Measurements from ENCODE around the gene XIRP2. TPM values are rescaled to one million over a fixed set of nuclear protein-coding genes. Genes with fewer than 3 reads are reported as not detected.
A peak's percentile ranks its signal among the peaks of the same experiment; 100 is the strongest.

XIRP2 gene
- polyA plus RNA-seq, 4 donors = 0.03 to 7.3 (median 0.74) TPM

GRCh38 chr2:167187978-167188967 lies 300.0 kb downstream of the XIRP2 start:
- 63 to 76% (median 67%) methylated on average over 5 of the region's 5 CpGs for WGBS, 3 donors
- H3K27me3 ChIP-seq (ENCODE audit: control insufficient read depth in 3 of 3, insufficient read depth in 3 of 3, low read length in 3 of 3) = no peaks in the 10 kb centered on the region
- H3K36me3 ChIP-seq (ENCODE audit: control insufficient read depth in 3 of 3, insufficient read depth in 2 of 3, low read depth in 1 of 3, low read length in 3 of 3) = no peaks in the 10 kb centered on the region
- no peaks in the 10 kb centered on the region for H3K9me3 ChIP-seq (ENCODE audit: control insufficient read depth in 2 of 2, insufficient read depth in 1 of 2, low read depth in 1 of 2, low read length in 1 of 2)
- DNase-seq (no peak), FAIRE-seq (no peak)
- H3K4me3 ChIP-seq (ENCODE audit: low read depth in 1 of 3, low read length in 3 of 3) = no peak overlapping the region
- H3K27ac ChIP-seq (ENCODE audit: low read depth in 1 of 3, low read length in 2 of 3) = no peak overlapping the region
- H3K4me1 ChIP-seq (ENCODE audit: control insufficient read depth in 3 of 3, insufficient read depth in 2 of 3, low read depth in 1 of 3, low read length in 2 of 3) = no peaks in the 10 kb centered on the region

DNA sequence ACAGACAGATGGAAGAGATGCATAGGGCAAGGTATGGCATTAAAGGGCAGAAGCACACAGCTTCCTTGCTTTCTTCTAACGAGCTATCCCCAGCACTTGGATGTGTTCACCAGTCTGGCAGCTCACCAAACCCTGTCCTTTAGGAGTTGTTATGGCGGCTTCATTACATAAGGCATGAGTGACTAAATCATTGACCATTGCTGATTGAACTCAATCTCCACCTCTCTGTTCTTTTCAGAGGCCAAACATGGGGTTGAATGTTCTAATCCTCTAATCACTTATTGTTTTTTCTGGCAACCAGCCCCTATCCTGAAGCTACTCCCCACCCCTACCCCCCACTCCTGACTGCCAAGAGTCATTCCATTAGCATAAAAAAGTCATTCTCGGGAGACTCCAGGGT lies 301.8 kb downstream of the XIRP2 start:
- no peak for FAIRE-seq
- WGBS, 3 donors = 52 to 71% (median 64%) methylated on average over 3 of the region's 3 CpGs
- H3K9me3 ChIP-seq (ENCODE audit: control insufficient read depth in 2 of 2, insufficient read depth in 1 of 2, low read depth in 1 of 2, low read length in 1 of 2) = no peaks in the 10 kb centered on the region
- no peak overlapping the region for H3K4me3 ChIP-seq (ENCODE audit: low read depth in 1 of 3, low read length in 3 of 3)
- no peaks in the 10 kb centered on the region for H3K4me1 ChIP-seq (ENCODE audit: control insufficient read depth in 3 of 3, insufficient read depth in 2 of 3, low read depth in 1 of 3, low read length in 2 of 3)
- no peak for DNase-seq
- H3K27me3 ChIP-seq (ENCODE audit: control insufficient read depth in 3 of 3, insufficient read depth in 3 of 3, low read length in 3 of 3) = no peaks in the 10 kb centered on the region
- H3K36me3 ChIP-seq (ENCODE audit: control insufficient read depth in 3 of 3, insufficient read depth in 2 of 3, low read depth in 1 of 3, low read length in 3 of 3) = no peaks in the 10 kb centered on the region
- no peak overlapping the region for H3K27ac ChIP-seq (ENCODE audit: low read depth in 1 of 3, low read length in 2 of 3)

DNA sequence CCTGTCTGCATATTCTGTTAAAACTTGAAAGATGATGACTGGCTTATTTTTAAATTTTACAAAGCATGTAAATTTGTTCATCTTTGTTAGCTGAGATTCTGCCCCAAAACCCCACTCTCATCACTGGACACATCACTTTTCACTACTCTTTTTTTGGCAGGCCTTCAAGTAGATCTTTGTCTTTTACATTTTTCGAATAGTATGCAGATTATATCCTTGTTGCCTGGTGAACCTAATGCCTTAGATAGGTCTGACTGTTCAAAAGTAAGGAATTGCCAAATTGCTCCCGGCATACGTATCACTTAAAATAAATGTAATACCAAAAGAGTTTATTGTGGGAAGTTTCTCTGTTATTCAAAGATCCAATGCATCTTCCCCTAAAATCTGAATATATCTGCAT lies 303.3 kb downstream of the XIRP2 start:
- Histone ChIP-seq H3K27me3 (ENCODE audit: control insufficient read depth in 3 of 3, insufficient read depth in 3 of 3, low read length in 3 of 3) (no peaks in the 10 kb centered on the region), H3K27ac (ENCODE audit: low read depth in 1 of 3, low read length in 2 of 3) (no peak overlapping the region), H3K4me1 (ENCODE audit: control insufficient read depth in 3 of 3, insufficient read depth in 2 of 3, low read depth in 1 of 3, low read length in 2 of 3) (peaks cover 0 to 3% (median 0%) of the 10 kb centered on the region in 3 donors), H3K36me3 (ENCODE audit: control insufficient read depth in 3 of 3, insufficient read depth in 2 of 3, low read depth in 1 of 3, low read length in 3 of 3) (no peaks in the 10 kb centered on the region), H3K4me3 (ENCODE audit: low read depth in 1 of 3, low read length in 3 of 3) (no peak overlapping the region), H3K9me3 (ENCODE audit: control insufficient read depth in 2 of 2, insufficient read depth in 1 of 2, low read depth in 1 of 2, low read length in 1 of 2) (no peaks in the 10 kb centered on the region)
- WGBS, 3 donors = 82 to 90% (median 84%) methylated on average over 3 of the region's 3 CpGs
- FAIRE-seq (no peak), DNase-seq (no peak)

DNA sequence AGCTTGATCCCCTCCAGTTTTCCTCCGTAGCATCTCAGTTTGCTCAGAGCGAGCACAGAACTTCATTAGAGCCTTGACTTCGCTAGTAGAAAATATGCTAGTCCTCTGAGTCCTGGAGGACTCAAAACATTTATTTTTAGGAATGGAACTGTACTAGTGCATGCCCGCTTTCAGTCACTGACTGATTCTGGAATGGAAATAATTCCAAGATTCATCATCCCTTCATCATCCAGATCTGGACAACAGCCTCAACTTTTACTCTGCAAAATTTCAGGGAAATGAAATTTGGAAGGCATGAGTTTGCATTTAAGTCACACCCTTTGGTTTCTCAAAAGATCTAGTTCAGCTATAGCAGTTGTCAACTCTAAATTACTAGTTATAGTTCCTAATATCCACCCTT lies 304.6 kb downstream of the XIRP2 start:
- no peaks in the 10 kb centered on the region for H3K27me3 ChIP-seq (ENCODE audit: control insufficient read depth in 3 of 3, insufficient read depth in 3 of 3, low read length in 3 of 3)
- no peaks in the 10 kb centered on the region for H3K9me3 ChIP-seq (ENCODE audit: control insufficient read depth in 2 of 2, insufficient read depth in 1 of 2, low read depth in 1 of 2, low read length in 1 of 2)
- 79 to 84% (median 82%) methylated on average over 4 of the region's 4 CpGs for WGBS, 3 donors
- DNase-seq (no peak), FAIRE-seq (no peak)
- H3K36me3 ChIP-seq (ENCODE audit: control insufficient read depth in 3 of 3, insufficient read depth in 2 of 3, low read depth in 1 of 3, low read length in 3 of 3) = no peaks in the 10 kb centered on the region
- H3K4me3 ChIP-seq (ENCODE audit: low read depth in 1 of 3, low read length in 3 of 3) = no peak overlapping the region
- H3K4me1 ChIP-seq (ENCODE audit: control insufficient read depth in 3 of 3, insufficient read depth in 2 of 3, low read depth in 1 of 3, low read length in 2 of 3) = peaks cover 0 to 3% (median 0%) of the 10 kb centered on the region in 3 donors
- no peak overlapping the region for H3K27ac ChIP-seq (ENCODE audit: low read depth in 1 of 3, low read length in 2 of 3)

DNA sequence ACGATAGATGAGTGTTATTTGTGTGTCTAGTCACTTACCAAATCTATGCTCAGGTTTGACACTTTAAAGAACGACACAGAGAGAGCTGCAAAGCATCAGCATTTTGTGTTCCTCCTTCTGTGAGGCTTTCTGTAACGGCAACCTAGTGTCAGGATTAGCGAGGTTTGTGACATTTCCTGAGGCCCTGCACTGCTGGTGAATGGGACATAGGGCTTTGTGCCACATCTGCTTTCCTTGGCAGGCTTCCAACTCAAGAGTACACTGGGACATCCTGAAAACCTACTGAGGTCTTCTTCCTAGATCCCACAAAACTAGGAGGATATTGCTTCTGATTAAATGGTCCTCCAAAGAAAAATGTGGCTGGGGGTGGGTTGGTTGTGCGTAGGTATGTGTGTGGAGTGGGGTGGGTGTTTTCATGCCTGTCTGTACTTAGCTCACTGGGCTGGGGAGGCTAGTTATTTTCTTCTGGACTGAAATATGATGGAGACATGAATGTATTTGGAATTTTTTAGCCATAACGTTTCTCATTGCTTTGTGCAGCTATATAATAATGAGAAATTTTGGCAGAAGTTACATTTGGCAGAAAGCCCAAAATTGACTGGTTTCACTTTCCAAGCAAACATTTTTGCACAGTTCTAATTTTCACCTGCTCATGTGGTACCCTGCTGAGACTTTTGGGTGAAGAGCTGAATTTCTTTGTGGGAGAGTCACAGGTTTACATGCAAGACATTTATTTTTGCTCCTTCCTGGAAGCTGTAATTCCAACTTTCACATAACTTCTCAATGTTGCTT lies 308.4 kb downstream of the XIRP2 start:
- DNase-seq (peak in 1 of 2 donors; percentile 12), FAIRE-seq (no peak)
- Histone ChIP-seq H3K27me3 (ENCODE audit: control insufficient read depth in 3 of 3, insufficient read depth in 3 of 3, low read length in 3 of 3) (no peaks in the 10 kb centered on the region), H3K4me3 (ENCODE audit: low read depth in 1 of 3, low read length in 3 of 3) (no peak overlapping the region), H3K4me1 (ENCODE audit: control insufficient read depth in 3 of 3, insufficient read depth in 2 of 3, low read depth in 1 of 3, low read length in 2 of 3) (peaks cover 0 to 8% (median 0%) of the 10 kb centered on the region in 3 donors), H3K27ac (ENCODE audit: low read depth in 1 of 3, low read length in 2 of 3) (no peak overlapping the region), H3K36me3 (ENCODE audit: control insufficient read depth in 3 of 3, insufficient read depth in 2 of 3, low read depth in 1 of 3, low read length in 3 of 3) (no peaks in the 10 kb centered on the region), H3K9me3 (ENCODE audit: control insufficient read depth in 2 of 2, insufficient read depth in 1 of 2, low read depth in 1 of 2, low read length in 1 of 2) (no peaks in the 10 kb centered on the region)
- WGBS, 3 donors = 28 to 34% (median 29%) methylated on average over 6 of the region's 6 CpGs

DNA sequence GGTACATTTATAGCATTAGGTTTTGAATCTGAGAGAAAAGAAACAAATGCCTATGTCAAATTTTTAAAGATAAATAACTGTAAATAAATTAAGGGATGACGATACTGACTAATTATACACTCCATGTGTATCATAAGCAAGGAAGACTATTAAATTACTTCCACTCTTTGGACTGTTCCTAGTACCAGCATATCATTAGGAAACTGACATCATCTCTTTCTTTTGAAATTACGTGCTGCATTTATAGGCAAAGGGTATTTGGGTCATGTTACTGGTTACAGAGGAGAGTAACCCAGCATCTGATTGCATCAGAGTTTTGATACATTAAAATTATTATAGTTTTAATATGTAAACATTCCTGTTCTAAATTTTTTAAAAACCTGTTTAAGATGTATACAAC lies 309.7 kb downstream of the XIRP2 start:
- peaks cover 0 to 8% (median 0%) of the 10 kb centered on the region in 3 donors for H3K4me1 ChIP-seq (ENCODE audit: control insufficient read depth in 3 of 3, insufficient read depth in 2 of 3, low read depth in 1 of 3, low read length in 2 of 3)
- DNase-seq = no peak
- H3K27me3 ChIP-seq (ENCODE audit: control insufficient read depth in 3 of 3, insufficient read depth in 3 of 3, low read length in 3 of 3) = no peaks in the 10 kb centered on the region
- WGBS, 3 donors = 60 to 77% (median 63%) methylated on average over 2 of the region's 2 CpGs
- H3K4me3 ChIP-seq (ENCODE audit: low read depth in 1 of 3, low read length in 3 of 3) = no peak overlapping the region
- H3K36me3 ChIP-seq (ENCODE audit: control insufficient read depth in 3 of 3, insufficient read depth in 2 of 3, low read depth in 1 of 3, low read length in 3 of 3) = no peaks in the 10 kb centered on the region
- H3K27ac ChIP-seq (ENCODE audit: low read depth in 1 of 3, low read length in 2 of 3) = no peak overlapping the region
- FAIRE-seq = no peak
- no peaks in the 10 kb centered on the region for H3K9me3 ChIP-seq (ENCODE audit: control insufficient read depth in 2 of 2, insufficient read depth in 1 of 2, low read depth in 1 of 2, low read length in 1 of 2)

- Histone ChIP-seq H3K9me3 (ENCODE audit: control insufficient read depth in 2 of 2, insufficient read depth in 1 of 2, low read depth in 1 of 2, low read length in 1 of 2) (no peaks in the 10 kb centered on the region), H3K36me3 (ENCODE audit: control insufficient read depth in 3 of 3, insufficient read depth in 2 of 3, low read depth in 1 of 3, low read length in 3 of 3) (no peaks in the 10 kb centered on the region), H3K27ac (ENCODE audit: low read depth in 1 of 3, low read length in 2 of 3) (no peak overlapping the region), H3K4me1 (ENCODE audit: control insufficient read depth in 3 of 3, insufficient read depth in 2 of 3, low read depth in 1 of 3, low read length in 2 of 3) (peaks cover 0 to 8% (median 0%) of the 10 kb centered on the region in 3 donors), H3K27me3 (ENCODE audit: control insufficient read depth in 3 of 3, insufficient read depth in 3 of 3, low read length in 3 of 3) (no peaks in the 10 kb centered on the region), H3K4me3 (ENCODE audit: low read depth in 1 of 3, low read length in 3 of 3) (no peak overlapping the region)
- DNase-seq = no peak
- 11 to 44% (median 12%) methylated on average over 2 of the region's 2 CpGs for WGBS, 3 donors
- no peak for FAIRE-seq
These were observed 310.3 kb downstream of the XIRP2 start for GRCh38 chr2:167198576-167198975.

GRCh38 chr2:167200019-167200418 lies 311.7 kb downstream of the XIRP2 start:
- 82 to 90% (median 84%) methylated on average over 5 of the region's 5 CpGs for WGBS, 3 donors
- no peak for FAIRE-seq

More at GRCh38 chr2:167200019-167200418, 311.7 kb downstream of the XIRP2 start:
- H3K27me3 ChIP-seq (ENCODE audit: control insufficient read depth in 3 of 3, insufficient read depth in 3 of 3, low read length in 3 of 3) = no peaks in the 10 kb centered on the region
- no peaks in the 10 kb centered on the region for H3K36me3 ChIP-seq (ENCODE audit: control insufficient read depth in 3 of 3, insufficient read depth in 2 of 3, low read depth in 1 of 3, low read length in 3 of 3)
- DNase-seq = no peak
- H3K27ac ChIP-seq (ENCODE audit: low read depth in 1 of 3, low read length in 2 of 3) = no peak overlapping the region
- no peak overlapping the region for H3K4me3 ChIP-seq (ENCODE audit: low read depth in 1 of 3, low read length in 3 of 3)
- H3K4me1 ChIP-seq (ENCODE audit: control insufficient read depth in 3 of 3, insufficient read depth in 2 of 3, low read depth in 1 of 3, low read length in 2 of 3) = peaks cover 0 to 8% (median 0%) of the 10 kb centered on the region in 3 donors
- H3K9me3 ChIP-seq (ENCODE audit: control insufficient read depth in 2 of 2, insufficient read depth in 1 of 2, low read depth in 1 of 2, low read length in 1 of 2) = no peaks in the 10 kb centered on the region

Measured in small intestine (tissue), 7 donors.